Limb (tissue), 2 donors: ENCODE measurements around the gene OR56A1.

Experiments used
- DNase-seq, 2 donors: peaks; one replicate each; pipeline ENCODE4 v3.0.0-alpha.2; 2016; ENCODE audit errors: extremely low spot score in 2 of 2

OR56A1 gene

GRCh38 chr11:5992150-5992549 is 38.4 kb downstream of the OR56A1 start:
- DNase-seq, result no peak

- DNase-seq, result no peak
Observed at GRCh38 chr11:5989203-5989602, 41.4 kb downstream of the OR56A1 start.

- DNase-seq, result no peak
Observed at GRCh38 chr11:5986885-5987284, 43.7 kb downstream of the OR56A1 start, which contains the start of gene OR52L1. Gene OR52L1, minus strand, starts transcription at chr11:5986985. Its CDS starts 55 bp downstream, at chr11:5986930.

- DNase-seq, result no peak
Observed at GRCh38 chr11:5983443-5983842, 47.1 kb downstream of the OR56A1 start.

- DNase-seq, result no peak
Observed at GRCh38 chr11:5973530-5973929, 57.0 kb downstream of the OR56A1 start.
